GM10248 (cell line): ENCODE measurements around the gene RORC.
"Not testable (repeated sequence)": the region's sequence is repeated elsewhere in the genome, so short reads cannot be mapped to it uniquely, and the experiment has no call there.

Experiments
- CTCF ChIA-PET: fragments of 300-600 bp; sonication (Branson Sonifier 250); formaldehyde crosslinking; extraction: SDS; loops from one replicate; lab custom pipeline; 2021; ENCODE audit warnings: antibody characterized with exemption; lab: Yijun Ruan, JAX
- POLR2A ChIA-PET: fragments of 350-650 bp; sonication (Branson Sonifier 250); formaldehyde crosslinking; extraction: SDS; loops from one replicate; lab custom pipeline; 2020; ENCODE audit warnings: antibody characterized with exemption; lab: Yijun Ruan, JAX
- DNase-seq: peaks from one replicate; pipeline ENCODE4 v3.0.0; 2012; ENCODE audit errors: extremely low spot score
- CTCF ChIP-seq: IDR thresholded peaks from 2 replicates; pipeline ENCODE4 v1.5.1; 2012; ENCODE audit warnings: mild to moderate bottlenecking, low read depth; ENCODE audit errors: extremely low read depth, missing control alignments, control extremely low read depth

Gene RORC

DNA sequence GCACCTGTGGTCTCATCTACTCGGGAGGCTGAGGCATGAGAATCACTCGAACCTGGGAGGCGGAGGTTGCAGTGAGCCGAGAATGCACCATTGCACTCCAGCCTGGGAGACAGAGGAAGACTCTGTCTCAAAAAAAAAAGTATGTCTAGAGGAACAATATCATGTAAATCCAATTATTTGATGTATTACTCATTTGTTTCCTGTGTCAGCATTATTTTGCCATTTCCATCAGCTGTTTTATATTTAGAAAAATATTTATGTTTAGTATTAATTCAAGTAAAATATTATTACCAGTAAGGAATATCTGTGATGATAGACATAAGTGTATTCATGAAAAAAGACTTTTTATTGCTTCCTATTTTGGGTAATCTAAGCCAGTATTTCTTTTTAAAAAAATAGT, 54.3 kb downstream of the RORC start:
- no peak for TF ChIP-seq CTCF
- no peak for DNase-seq
- CTCF ChIA-PET = interaction anchor here (0.9 to 2.8 kb wide), 4 partner anchors 12 to 59 kb away, joined by 3 to 12 read pairs (median 4); partner anchors contain the start of genes MRPL9 and TDRKH
- POLR2A ChIA-PET = no interaction called here

- DNase-seq = no peak
- ChIA-PET POLR2A (no interaction called here), CTCF (interaction anchor here (0.7 to 1.9 kb wide), 4 partner anchors 13 to 60 kb away, joined by 3 to 6 read pairs (median 3); partner anchors contain the start of gene MRPL9)
- no peak for TF ChIP-seq CTCF
Measured at GRCh38 chr1:151776665-151777062, 54.9 kb downstream of the RORC start.

GRCh38 chr1:151775894-151776664, 55.5 kb downstream of the RORC start:
- ChIA-PET POLR2A (no interaction called here), CTCF (interaction anchor here (0.7 to 2.3 kb wide), 4 partner anchors 9 to 13 kb away, joined by 3 to 6 read pairs (median 3); partner anchors contain the start of gene MRPL9)
- TF ChIP-seq CTCF = no peak
- DNase-seq = no peak

GRCh38 chr1:151774256-151774922, 57.2 kb downstream of the RORC start:
- CTCF ChIA-PET = interaction anchor here (1.1 to 2.3 kb wide), 3 partner anchors 10 to 39 kb away, joined by 3 to 6 read pairs (median 5); no protein-coding TSS in a partner anchor
- TF ChIP-seq CTCF = no peak
- POLR2A ChIA-PET = no interaction called here
- no peak for DNase-seq

- no peak for DNase-seq
- POLR2A ChIA-PET = no interaction called here
- no peak for TF ChIP-seq CTCF
- CTCF ChIA-PET = interaction anchor here (1.6 kb wide), 1 partner anchor 39 kb away, joined by 5 read pairs; no protein-coding TSS in a partner anchor
Measured at GRCh38 chr1:151773702-151774101, 57.9 kb downstream of the RORC start.

GRCh38 chr1:151769270-151769669, 62.3 kb downstream of the RORC start:
- not testable (repeated sequence) for DNase-seq

GRCh38 chr1:151768351-151769066, 63.1 kb downstream of the RORC start:
- DNase-seq, POLR2A ChIA-PET: not testable (repeated sequence)
- CTCF ChIA-PET = interaction anchor here (1.2 kb wide), 1 partner anchor 34 kb away, joined by 3 read pairs; no protein-coding TSS in a partner anchor

More at GRCh38 chr1:151769270-151769669, 62.3 kb downstream of the RORC start:
- POLR2A ChIA-PET, CTCF ChIA-PET: not testable (repeated sequence)
